Body of pancreas (tissue), 4 donors: Measurements from ENCODE around the gene CLECL1. TPM values are rescaled to one million over a fixed set of nuclear protein-coding genes. Genes with fewer than 3 reads are reported as not detected.
A peak's percentile ranks its signal among the peaks of the same experiment; 100 is the strongest.

Experiments used
- ATAC-seq: fragments of 150-250 bp; one replicate; pipeline ENCODE4 v1.9.1; 2016
- DNase-seq, 4 donors: peaks; one replicate each; pipeline ENCODE4 v3.0.0-alpha.2; 2019
- H3K27ac ChIP-seq, 4 donors: fragments of 200-600 bp; sonication (generic); 1 replicate in 3 of 4; 2 replicates in 1 of 4; pipeline versions ENCODE4 v1.5.1 to v1.6.1; 2016 to 2019; ENCODE audit warnings: mild to moderate bottlenecking in 1 of 4, mixed read lengths in 1 of 4, moderate library complexity in 1 of 4
- H3K27me3 ChIP-seq, 2 donors: fragments of 200-600 bp; sonication (generic); one replicate each; pipeline ENCODE4 v1.6.0; 2016; ENCODE audit warnings: mild to moderate bottlenecking in 1 of 2
- H3K36me3 ChIP-seq, 2 donors: fragments of 200-600 bp; sonication (generic); replicated peaks in 1 of 2; 2 replicates each; pipeline ENCODE4 v1.5.1; 2016; ENCODE audit warnings: low read depth in 2 of 2; ENCODE audit not compliant: insufficient read depth in 1 of 2
- H3K4me1 ChIP-seq: fragments of 200-600 bp; sonication (generic); one replicate; pipeline ENCODE4 v1.6.0; 2016
- H3K4me3 ChIP-seq, 2 donors: fragments of 200-600 bp; sonication (generic); 1 replicate in 1 of 2; 2 replicates in 1 of 2; pipeline ENCODE4 v1.5.1; 2016 to 2019
- H3K9me3 ChIP-seq, 3 donors: fragments of 200-600 bp; sonication (generic); 1 replicate in 2 of 3; 2 replicates in 1 of 3; pipeline ENCODE4 v1.5.1; 2016
- POLR2A ChIP-seq, 3 donors: fragments of 450-650 bp; IDR thresholded peaks; one replicate each; pipeline ENCODE4 v1.6.1; 2016; ENCODE audit warnings: antibody characterized with exemption in 3 of 3, mild to moderate bottlenecking in 2 of 3
- WGBS, 2 donors: methylation state at CpG; one replicate each; pipeline ENCODE4 v1.1.5; 2017; 5-methylcytosine and 5-hydroxymethylcytosine counted together
- intact Hi-C: fragments of 100-400 bp; cut with DNase I; formaldehyde crosslinking; loops from one replicate; pipeline ENCODE4 v1.15.1; 2023
- total RNA-seq, 2 donors: library from RNA; depleted of rRNA; stranded (reverse); fragments of >200 nt; gene quantifications; one replicate each; pipeline ENCODE4 v1.1.0, GENCODE V29; 2016
- TF ChIP-seq, protein P1 (sequence below), 7 experiments: fragments of 450-650 bp in 4 of 7; fragments of 200-600 bp in 3 of 7; sonication (generic) in 3 of 7; IDR thresholded peaks; one replicate each; pipeline ENCODE4 v1.5.1; 2016 to 2019; ENCODE audit warnings: antibody characterized with exemption in 7 of 7

CLECL1 gene
- total RNA-seq, 2 donors from 2014 or later = not detected

DNA sequence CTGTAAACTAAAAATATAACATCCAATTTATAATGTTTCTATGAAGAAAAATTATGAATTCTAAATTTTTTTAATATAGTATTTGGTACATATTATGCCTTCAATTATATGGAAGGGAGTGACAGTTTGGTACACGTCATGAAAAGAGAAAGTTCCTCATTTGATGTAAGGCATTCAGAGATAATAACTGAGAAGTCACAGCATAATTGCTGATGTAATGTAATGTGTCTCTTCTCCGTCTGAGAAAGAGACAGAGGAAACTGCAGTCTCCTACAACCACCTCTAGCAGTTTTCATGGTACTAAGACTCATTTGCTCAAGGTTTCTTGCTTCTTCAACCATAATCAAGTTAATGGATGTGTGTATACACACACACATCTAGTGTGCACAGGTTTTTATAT is 30.1 kb upstream of the CLECL1 start:
- no peak for ATAC-seq
- 64 to 77% methylated on average over 2 of the region's 2 CpGs for WGBS, 2 donors
- Histone ChIP-seq H3K36me3 (no peaks in the 10 kb centered on the region), H3K9me3 (no peaks in the 10 kb centered on the region), H3K27ac (no peak overlapping the region), H3K4me3 (no peak overlapping the region), H3K27me3 (no peaks in the 10 kb centered on the region), H3K4me1 (peaks cover 8% of the 10 kb centered on the region)
- no peak for DNase-seq
- TF ChIP-seq, protein P1, sequence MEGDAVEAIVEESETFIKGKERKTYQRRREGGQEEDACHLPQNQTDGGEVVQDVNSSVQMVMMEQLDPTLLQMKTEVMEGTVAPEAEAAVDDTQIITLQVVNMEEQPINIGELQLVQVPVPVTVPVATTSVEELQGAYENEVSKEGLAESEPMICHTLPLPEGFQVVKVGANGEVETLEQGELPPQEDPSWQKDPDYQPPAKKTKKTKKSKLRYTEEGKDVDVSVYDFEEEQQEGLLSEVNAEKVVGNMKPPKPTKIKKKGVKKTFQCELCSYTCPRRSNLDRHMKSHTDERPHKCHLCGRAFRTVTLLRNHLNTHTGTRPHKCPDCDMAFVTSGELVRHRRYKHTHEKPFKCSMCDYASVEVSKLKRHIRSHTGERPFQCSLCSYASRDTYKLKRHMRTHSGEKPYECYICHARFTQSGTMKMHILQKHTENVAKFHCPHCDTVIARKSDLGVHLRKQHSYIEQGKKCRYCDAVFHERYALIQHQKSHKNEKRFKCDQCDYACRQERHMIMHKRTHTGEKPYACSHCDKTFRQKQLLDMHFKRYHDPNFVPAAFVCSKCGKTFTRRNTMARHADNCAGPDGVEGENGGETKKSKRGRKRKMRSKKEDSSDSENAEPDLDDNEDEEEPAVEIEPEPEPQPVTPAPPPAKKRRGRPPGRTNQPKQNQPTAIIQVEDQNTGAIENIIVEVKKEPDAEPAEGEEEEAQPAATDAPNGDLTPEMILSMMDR (IDR thresholded peaks at IDR 0.05) = no peak
- TF ChIP-seq POLR2A (IDR thresholded peaks at IDR 0.05) = no peak
- intact Hi-C loops = no loop called here

DNA sequence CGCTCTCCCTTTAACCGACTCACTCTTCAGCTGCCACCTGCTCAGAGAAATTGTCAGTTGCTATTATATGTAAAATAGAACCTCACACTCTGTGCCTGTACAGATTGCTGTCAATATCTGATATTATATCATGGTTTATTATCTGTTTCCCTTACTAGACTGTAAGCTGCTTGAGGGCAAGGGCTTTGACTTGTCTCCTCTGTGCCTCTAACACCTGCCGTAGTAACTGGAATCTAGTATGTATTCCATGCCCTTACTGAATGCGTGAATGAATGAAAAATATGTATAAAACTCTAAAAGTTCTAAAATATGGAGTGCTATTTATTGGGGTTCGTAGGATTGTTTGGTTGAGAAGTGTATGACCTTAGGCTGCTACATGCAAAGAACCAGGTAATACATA is 29.5 kb upstream of the CLECL1 start:
- TF ChIP-seq, protein P1 (IDR thresholded peaks at IDR 0.05) = no peak
- TF ChIP-seq POLR2A (IDR thresholded peaks at IDR 0.05) = no peak
- ATAC-seq (no peak), DNase-seq (no peak)
- intact Hi-C loops = no loop called here
- Histone ChIP-seq H3K27me3 (no peaks in the 10 kb centered on the region), H3K4me3 (no peak overlapping the region), H3K27ac (no peak overlapping the region), H3K9me3 (no peaks in the 10 kb centered on the region), H3K36me3 (no peaks in the 10 kb centered on the region), H3K4me1 (peaks cover 8% of the 10 kb centered on the region)
- WGBS, 2 donors = 89 to 93% methylated on average over 5 of the region's 5 CpGs

DNA sequence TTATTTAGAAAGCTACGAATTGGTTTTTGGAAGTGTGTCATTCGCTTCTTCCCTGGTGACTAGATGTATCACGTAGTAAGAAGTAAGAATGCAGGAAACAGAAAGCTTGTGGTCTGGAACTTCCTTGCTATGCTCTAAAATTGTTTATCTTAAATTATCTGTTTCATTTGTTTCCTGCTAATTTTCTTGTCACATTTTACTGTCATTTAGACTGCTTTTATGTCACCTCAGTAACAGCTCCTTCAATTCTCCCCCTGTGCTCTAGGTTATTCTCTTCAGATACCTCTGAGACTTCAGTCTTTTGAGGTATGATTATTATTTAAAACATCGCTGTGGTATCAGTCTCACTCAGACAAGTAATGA is 28.5 kb upstream of the CLECL1 start:
- TF ChIP-seq POLR2A (IDR thresholded peaks at IDR 0.05) = no peak
- TF ChIP-seq, protein P1 (IDR thresholded peaks at IDR 0.05) = no peak
- H3K27ac ChIP-seq = peak overlapping the region in 1 of 4 donors; percentile 7
- no peaks in the 10 kb centered on the region for H3K27me3 ChIP-seq
- H3K36me3 ChIP-seq = no peaks in the 10 kb centered on the region
- no peaks in the 10 kb centered on the region for H3K9me3 ChIP-seq
- no peak for ATAC-seq
- no peak for DNase-seq
- intact Hi-C loops = no loop called here
- H3K4me1 ChIP-seq = peaks cover 8% of the 10 kb centered on the region
- no peak overlapping the region for H3K4me3 ChIP-seq
- 69 to 76% methylated on average over 4 of the region's 4 CpGs for WGBS, 2 donors

DNA sequence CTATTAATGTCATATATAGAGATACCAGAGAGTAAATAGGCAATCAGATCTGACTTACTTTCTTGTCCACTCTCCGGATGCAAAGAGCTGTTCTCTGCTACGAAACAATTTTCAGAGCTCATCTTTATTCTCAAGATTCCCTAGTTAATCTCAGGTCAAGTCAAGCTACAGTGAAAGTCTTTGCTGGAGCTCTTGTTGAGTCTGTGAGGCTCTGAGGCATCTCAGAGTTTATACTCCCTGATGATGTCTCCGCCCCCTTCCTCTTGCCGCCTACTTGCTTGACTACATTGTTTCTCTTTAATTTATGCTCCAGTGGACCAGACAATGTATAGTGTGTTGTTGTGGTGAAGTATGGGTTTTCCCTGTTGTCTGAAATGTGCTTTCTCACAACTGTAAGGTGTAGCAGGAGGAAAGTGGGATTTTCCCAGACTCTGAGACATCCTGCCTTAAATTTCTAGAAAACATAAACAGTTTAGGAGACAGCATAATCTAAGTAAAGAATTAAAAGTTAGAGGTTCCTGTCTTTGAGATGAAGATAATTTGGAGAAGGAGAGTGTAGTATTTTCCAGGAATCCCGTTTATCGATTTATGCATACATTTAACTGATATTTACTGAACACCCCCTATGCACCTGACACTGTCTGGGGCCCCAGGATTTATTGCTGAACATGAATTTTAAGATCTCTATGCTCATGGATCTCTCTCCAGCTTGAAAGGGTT is 28.0 kb upstream of the CLECL1 start, which contains the start of gene CD69:
TSS of gene CD69 (minus strand) at position 203 of the 720 bp plus-strand sequence. CDS start at position 122, 81 bp downstream.
- peak in 2 of 3 donors; percentile 43 to 59 for TF ChIP-seq POLR2A (IDR thresholded peaks at IDR 0.05)
- TF ChIP-seq, protein P1 (IDR thresholded peaks at IDR 0.05) = no peak
- no peaks in the 10 kb centered on the region for H3K9me3 ChIP-seq
- ATAC-seq (no peak), DNase-seq (peak in 1 of 4 donors; percentile 54)
- H3K4me3 ChIP-seq = no peak within 1 kb of the TSS
- H3K4me1 ChIP-seq = peaks cover 8% of the 10 kb centered on the region
- intact Hi-C loops = no loop called here
- 66 to 70% methylated on average over 6 of the region's 6 CpGs for WGBS, 2 donors
- no peaks in the 10 kb centered on the region for H3K27me3 ChIP-seq
- no peaks in the 10 kb centered on the region for H3K36me3 ChIP-seq
- peak within 1 kb of the TSS in 1 of 4 donors; percentile 7 for H3K27ac ChIP-seq

DNA sequence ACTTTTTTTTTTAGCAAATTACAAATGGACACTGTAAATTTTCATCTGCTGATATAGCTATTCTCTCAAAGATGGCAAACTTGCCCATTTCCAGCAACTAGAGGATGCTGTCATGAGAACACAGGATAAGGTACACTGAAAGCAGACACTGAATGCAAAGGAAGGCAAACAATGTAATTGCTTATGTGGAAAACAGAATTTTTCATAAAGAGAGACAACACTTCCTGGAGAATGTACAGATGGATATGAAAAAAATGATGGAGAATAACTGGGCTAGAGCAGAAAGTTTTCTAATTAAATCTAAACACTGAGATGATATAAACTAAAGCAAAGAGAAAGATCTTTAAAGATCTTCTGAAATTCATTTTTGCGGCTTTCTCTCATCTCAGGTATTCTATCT is 27.2 kb upstream of the CLECL1 start:
- ATAC-seq (no peak), DNase-seq (no peak)
- TF ChIP-seq, protein P1 (IDR thresholded peaks at IDR 0.05) = no peak
- no peak for TF ChIP-seq POLR2A (IDR thresholded peaks at IDR 0.05)
- Histone ChIP-seq H3K9me3 (no peaks in the 10 kb centered on the region), H3K27ac (no peak overlapping the region), H3K4me1 (peaks cover 8% of the 10 kb centered on the region), H3K36me3 (no peaks in the 10 kb centered on the region), H3K27me3 (no peaks in the 10 kb centered on the region), H3K4me3 (no peak overlapping the region)
- WGBS, 2 donors = 92% methylated on average over 1 of the region's 1 CpG
- intact Hi-C loops = no loop called here
